ENCODE data around the gene RNF10.

The RNF10 gene

DNA sequence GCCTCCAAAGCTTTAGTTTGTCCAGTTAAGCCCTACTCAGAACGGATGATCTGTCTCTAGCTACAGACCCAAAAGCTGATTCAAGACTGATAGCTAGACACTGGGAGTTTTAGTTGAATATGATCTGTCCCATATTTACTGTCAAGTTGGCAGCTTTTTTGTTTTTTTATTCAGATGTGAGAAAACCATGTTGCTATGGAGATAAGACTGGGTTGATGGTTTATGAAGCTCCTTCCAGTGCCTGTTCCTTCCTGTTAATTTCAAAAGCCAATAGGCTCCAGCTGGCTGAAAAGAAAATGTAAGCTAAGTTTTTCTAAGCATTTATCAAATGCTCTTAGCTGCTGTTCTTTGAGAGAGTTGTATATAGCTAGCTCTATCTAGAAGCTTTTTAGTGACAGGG, 33.6 kb upstream of the RNF10 start:
- H3K27me3 ChIP-seq (ENCODE audit: insufficient read depth, low read length) = no peaks in the 10 kb centered on the region
- peaks cover 47% of the 10 kb centered on the region for H3K36me3 ChIP-seq (ENCODE audit: insufficient read depth, low read length)
- H3K4me3 ChIP-seq (ENCODE audit: low read depth, low read length, poor library complexity, severe bottlenecking) = no peak overlapping the region
- H2AFZ ChIP-seq (ENCODE audit: low read length) = no peak overlapping the region
- no peaks in the 10 kb centered on the region for H3K9me2 ChIP-seq (ENCODE audit: low read depth, low read length)
- peak overlapping the region; percentile 31 for H3K27ac ChIP-seq (ENCODE audit: low read depth, low read length, poor library complexity, severe bottlenecking)
- peaks cover 4% of the 10 kb centered on the region for H3F3A ChIP-seq (ENCODE audit: insufficient read depth, low read length)
- H3K4me2 ChIP-seq (ENCODE audit: low read length) = no peak overlapping the region
- peaks cover 12% of the 10 kb centered on the region for H3K4me1 ChIP-seq (ENCODE audit: insufficient read depth, low read length, severe bottlenecking)
- H3K9me3 ChIP-seq (ENCODE audit: low read length) = no peaks in the 10 kb centered on the region
- H4K20me1 ChIP-seq (ENCODE audit: insufficient read depth, low read length) = no peaks in the 10 kb centered on the region
- peaks cover 19% of the 10 kb centered on the region for H3K79me2 ChIP-seq (ENCODE audit: insufficient read depth, low read length)
- TF ChIP-seq EZH2 (IDR thresholded peaks at IDR 0.05; ENCODE audit: borderline replicate concordance, low read length) = no peak
- TF ChIP-seq, protein P1, sequence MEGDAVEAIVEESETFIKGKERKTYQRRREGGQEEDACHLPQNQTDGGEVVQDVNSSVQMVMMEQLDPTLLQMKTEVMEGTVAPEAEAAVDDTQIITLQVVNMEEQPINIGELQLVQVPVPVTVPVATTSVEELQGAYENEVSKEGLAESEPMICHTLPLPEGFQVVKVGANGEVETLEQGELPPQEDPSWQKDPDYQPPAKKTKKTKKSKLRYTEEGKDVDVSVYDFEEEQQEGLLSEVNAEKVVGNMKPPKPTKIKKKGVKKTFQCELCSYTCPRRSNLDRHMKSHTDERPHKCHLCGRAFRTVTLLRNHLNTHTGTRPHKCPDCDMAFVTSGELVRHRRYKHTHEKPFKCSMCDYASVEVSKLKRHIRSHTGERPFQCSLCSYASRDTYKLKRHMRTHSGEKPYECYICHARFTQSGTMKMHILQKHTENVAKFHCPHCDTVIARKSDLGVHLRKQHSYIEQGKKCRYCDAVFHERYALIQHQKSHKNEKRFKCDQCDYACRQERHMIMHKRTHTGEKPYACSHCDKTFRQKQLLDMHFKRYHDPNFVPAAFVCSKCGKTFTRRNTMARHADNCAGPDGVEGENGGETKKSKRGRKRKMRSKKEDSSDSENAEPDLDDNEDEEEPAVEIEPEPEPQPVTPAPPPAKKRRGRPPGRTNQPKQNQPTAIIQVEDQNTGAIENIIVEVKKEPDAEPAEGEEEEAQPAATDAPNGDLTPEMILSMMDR (IDR thresholded peaks at IDR 0.05; ENCODE audit: low read length) = no peak
- no peak overlapping the region for H3K9ac ChIP-seq (ENCODE audit: low read length)

DNA sequence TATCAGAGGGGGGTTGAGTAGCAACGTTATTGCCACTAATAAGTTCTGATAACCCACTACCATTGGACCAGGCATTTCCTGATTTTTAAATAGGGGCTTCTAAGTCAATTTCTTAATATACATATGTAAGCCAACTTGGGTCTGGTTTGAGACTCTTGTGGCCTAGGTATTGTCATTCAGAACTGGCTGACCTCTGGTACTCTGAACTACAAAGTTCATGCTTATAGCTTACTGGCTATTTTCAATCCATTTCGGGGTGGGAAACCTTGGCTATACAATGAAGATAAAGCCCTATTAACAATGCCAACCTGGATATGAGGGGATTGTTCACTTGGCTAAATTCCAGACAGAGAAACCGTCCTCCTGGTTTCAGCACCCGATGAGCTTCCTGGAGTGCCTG, 29.6 kb upstream of the RNF10 start:
- no peaks in the 10 kb centered on the region for H4K20me1 ChIP-seq (ENCODE audit: insufficient read depth, low read length)
- no peaks in the 10 kb centered on the region; the same call in 1 of the 2 replicates for H3F3A ChIP-seq (ENCODE audit: insufficient read depth, low read length)
- no peaks in the 10 kb centered on the region for H3K79me2 ChIP-seq (ENCODE audit: insufficient read depth, low read length)
- H3K9me3 ChIP-seq (ENCODE audit: low read length) = no peaks in the 10 kb centered on the region
- no peaks in the 10 kb centered on the region for H3K4me1 ChIP-seq (ENCODE audit: insufficient read depth, low read length, severe bottlenecking)
- peaks cover 29% of the 10 kb centered on the region for H3K36me3 ChIP-seq (ENCODE audit: insufficient read depth, low read length)
- no peak overlapping the region for H3K4me2 ChIP-seq (ENCODE audit: low read length)
- no peak overlapping the region for H2AFZ ChIP-seq (ENCODE audit: low read length)
- TF ChIP-seq EZH2 (IDR thresholded peaks at IDR 0.05; ENCODE audit: borderline replicate concordance, low read length) = no peak
- TF ChIP-seq, protein P1 (IDR thresholded peaks at IDR 0.05; ENCODE audit: low read length) = no peak
- no peak overlapping the region for H3K27ac ChIP-seq (ENCODE audit: low read depth, low read length, poor library complexity, severe bottlenecking)
- no peaks in the 10 kb centered on the region for H3K27me3 ChIP-seq (ENCODE audit: insufficient read depth, low read length)
- H3K9ac ChIP-seq (ENCODE audit: low read length) = no peak overlapping the region
- no peaks in the 10 kb centered on the region for H3K9me2 ChIP-seq (ENCODE audit: low read depth, low read length)
- H3K4me3 ChIP-seq (ENCODE audit: low read depth, low read length, poor library complexity, severe bottlenecking) = no peak overlapping the region

DNA sequence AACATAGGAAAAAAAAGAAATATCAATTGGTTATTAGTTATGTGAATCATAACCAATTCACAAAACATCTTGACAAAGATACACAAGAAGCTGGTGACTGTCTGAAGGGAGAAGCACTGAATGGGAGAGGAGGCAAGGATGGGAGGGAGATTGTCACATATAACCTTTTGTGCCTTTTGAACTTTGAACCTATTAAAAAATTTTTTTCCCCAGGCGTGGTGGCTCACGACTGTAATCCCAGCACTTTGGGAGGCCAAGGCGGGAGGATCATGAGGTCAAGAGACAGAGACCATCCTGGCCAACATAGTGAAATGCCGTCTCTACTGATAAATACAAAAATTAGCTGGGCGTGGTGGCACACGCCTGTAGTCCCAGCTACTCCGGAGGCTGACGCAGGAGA, 25.6 kb upstream of the RNF10 start:
- TF ChIP-seq, protein P1 (IDR thresholded peaks at IDR 0.05; ENCODE audit: low read length) = no peak
- no peak for TF ChIP-seq EZH2 (IDR thresholded peaks at IDR 0.05; ENCODE audit: borderline replicate concordance, low read length)
- Histone ChIP-seq H3K9me2 (ENCODE audit: low read depth, low read length) (no peaks in the 10 kb centered on the region), H3K4me2 (ENCODE audit: low read length) (no peak overlapping the region), H3K4me3 (ENCODE audit: low read depth, low read length, poor library complexity, severe bottlenecking) (no peak overlapping the region), H3K4me1 (ENCODE audit: insufficient read depth, low read length, severe bottlenecking) (no peaks in the 10 kb centered on the region), H3F3A (ENCODE audit: insufficient read depth, low read length) (no peaks in the 10 kb centered on the region), H3K27ac (ENCODE audit: low read depth, low read length, poor library complexity, severe bottlenecking) (no peak overlapping the region), H3K79me2 (ENCODE audit: insufficient read depth, low read length) (no peaks in the 10 kb centered on the region), H3K9me3 (ENCODE audit: low read length) (no peaks in the 10 kb centered on the region), H4K20me1 (ENCODE audit: insufficient read depth, low read length) (no peaks in the 10 kb centered on the region), H2AFZ (ENCODE audit: low read length) (no peak overlapping the region), H3K27me3 (ENCODE audit: insufficient read depth, low read length) (no peaks in the 10 kb centered on the region), H3K9ac (ENCODE audit: low read length) (no peak overlapping the region), H3K36me3 (ENCODE audit: insufficient read depth, low read length) (peaks cover 21% of the 10 kb centered on the region)

Measured in OCI-LY1 (cell line).